ENCODE measurements around the gene RHBDD1. TPM values are rescaled to one million over a fixed set of nuclear protein-coding genes. Genes with fewer than 3 reads are reported as not detected.

RHBDD1 gene
- total and polyA plus RNA-seq, 2 donors from 2014 or later = 8.3 to 49.9 TPM

DNA sequence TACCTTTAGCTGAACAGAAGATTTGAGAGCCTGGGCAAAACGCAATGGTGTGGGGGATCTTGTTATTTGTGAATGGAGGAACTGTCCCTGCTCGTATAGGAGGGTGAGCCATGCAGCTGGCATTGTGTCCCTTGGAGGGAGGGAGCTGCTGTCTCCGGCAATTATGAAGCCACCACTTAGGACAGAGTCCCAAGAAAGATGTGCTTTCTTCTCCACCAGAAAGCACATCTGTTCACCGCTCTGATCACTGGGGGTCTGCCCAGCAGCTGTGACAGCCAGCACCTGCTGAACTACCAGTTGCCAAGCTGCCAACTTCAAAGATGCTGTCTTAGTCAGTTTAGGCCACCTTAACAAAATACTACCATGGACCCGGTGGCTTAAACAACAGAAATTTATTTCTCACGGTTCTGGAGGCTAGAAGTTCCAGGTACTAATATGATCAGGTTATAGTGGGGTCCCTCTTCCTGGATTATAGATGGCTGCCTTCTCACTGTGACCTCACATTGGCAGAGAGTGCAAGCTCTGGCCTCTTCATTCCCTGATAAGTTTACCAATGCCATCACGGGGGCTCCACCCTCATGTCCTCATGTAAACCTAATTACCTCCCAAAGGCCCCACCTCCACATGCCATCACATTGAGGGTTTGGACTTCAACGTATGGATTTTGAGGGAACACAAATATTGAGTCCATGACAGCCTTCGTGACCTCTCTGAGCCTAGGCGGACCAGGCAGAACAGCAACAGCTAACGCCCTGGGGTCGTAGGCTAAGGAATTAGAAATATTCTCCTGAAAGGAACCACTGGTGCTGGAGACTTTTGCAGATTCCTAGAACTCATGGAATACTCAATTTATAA is 148.3 kb downstream of the RHBDD1 start:
- Histone ChIP-seq H3K36me3 (ENCODE audit: control insufficient read depth in 2 of 3, insufficient read depth in 3 of 3, low read length in 3 of 3) (no peaks in the 10 kb centered on the region), H3K9ac (ENCODE audit: low read length in 3 of 3) (no peak overlapping the region), H3K9me3 (ENCODE audit: control insufficient read depth in 2 of 3, insufficient read depth in 1 of 3, low read length in 3 of 3) (no peaks in the 10 kb centered on the region), H3K27ac (ENCODE audit: low read depth in 2 of 2, low read length in 2 of 2) (no peak overlapping the region), H3K4me3 (ENCODE audit: low read length in 3 of 3) (no peak overlapping the region), H3K27me3 (ENCODE audit: control insufficient read depth, insufficient read depth, low read length) (no peaks in the 10 kb centered on the region), H3K4me1 (ENCODE audit: control insufficient read depth in 2 of 3, insufficient read depth in 2 of 3, low read depth in 1 of 3, low read length in 3 of 3) (peaks cover 0 to 5% (median 3%) of the 10 kb centered on the region in 3 donors)
- FAIRE-seq (no peak), DNase-seq (no peak)
- intact Hi-C loops (cut with DNase I) = no loop called here
- TF ChIP-seq, protein P1, sequence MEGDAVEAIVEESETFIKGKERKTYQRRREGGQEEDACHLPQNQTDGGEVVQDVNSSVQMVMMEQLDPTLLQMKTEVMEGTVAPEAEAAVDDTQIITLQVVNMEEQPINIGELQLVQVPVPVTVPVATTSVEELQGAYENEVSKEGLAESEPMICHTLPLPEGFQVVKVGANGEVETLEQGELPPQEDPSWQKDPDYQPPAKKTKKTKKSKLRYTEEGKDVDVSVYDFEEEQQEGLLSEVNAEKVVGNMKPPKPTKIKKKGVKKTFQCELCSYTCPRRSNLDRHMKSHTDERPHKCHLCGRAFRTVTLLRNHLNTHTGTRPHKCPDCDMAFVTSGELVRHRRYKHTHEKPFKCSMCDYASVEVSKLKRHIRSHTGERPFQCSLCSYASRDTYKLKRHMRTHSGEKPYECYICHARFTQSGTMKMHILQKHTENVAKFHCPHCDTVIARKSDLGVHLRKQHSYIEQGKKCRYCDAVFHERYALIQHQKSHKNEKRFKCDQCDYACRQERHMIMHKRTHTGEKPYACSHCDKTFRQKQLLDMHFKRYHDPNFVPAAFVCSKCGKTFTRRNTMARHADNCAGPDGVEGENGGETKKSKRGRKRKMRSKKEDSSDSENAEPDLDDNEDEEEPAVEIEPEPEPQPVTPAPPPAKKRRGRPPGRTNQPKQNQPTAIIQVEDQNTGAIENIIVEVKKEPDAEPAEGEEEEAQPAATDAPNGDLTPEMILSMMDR (IDR thresholded peaks at IDR 0.05; ENCODE audit: borderline replicate concordance, extremely low read depth, insufficient read depth) = no peak

DNA sequence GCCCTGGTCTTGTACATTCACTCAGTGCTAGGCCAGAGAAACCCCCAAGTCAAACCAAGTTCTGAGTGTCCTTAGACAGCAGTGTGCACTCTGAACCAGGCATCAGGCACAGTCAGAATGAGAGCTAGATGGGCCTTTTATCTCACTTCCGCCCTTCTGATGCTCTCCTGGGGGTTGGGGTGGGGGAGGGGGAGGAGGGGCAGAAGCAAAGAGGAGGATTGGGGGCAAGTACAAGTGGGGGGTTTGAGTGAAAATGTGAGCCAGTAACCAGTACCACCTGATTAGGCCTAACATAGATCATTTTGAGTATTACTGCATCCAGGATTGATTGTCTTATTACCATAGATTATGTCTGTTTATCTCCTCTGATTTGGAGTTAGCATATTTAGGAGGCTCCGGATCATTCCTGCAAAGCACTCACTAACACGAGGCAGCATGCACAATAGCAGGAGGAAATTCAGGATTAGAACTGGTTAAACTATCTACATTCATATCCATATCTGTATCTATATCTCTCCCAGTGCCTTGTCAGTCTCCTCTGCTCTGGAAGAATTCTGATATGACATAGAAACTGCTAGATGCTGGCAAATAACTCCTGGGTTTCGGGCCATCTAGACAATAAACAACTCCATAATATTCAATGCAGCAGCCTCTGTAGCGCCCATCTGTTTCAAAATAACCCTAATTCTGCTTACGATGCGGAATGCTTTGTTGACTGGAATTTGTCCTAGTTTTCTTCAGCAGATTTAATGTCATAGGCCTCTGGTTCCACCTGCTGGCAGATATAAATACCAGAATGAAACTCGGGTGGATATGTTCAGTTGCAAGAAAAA is 149.1 kb downstream of the RHBDD1 start:
- intact Hi-C loops (cut with DNase I) = no loop called here
- peak in 4 of 5 donors; percentile 50 to 93 (median 71) for DNase-seq
- Histone ChIP-seq H3K9ac (ENCODE audit: low read length in 3 of 3) (peak overlapping the region in 1 of 3 donors; percentile 4), H3K36me3 (ENCODE audit: control insufficient read depth in 2 of 3, insufficient read depth in 3 of 3, low read length in 3 of 3) (no peaks in the 10 kb centered on the region), H3K27ac (ENCODE audit: low read depth in 2 of 2, low read length in 2 of 2) (peak overlapping the region in 1 of 2 donors; percentile 15), H3K4me1 (ENCODE audit: control insufficient read depth in 2 of 3, insufficient read depth in 2 of 3, low read depth in 1 of 3, low read length in 3 of 3) (peaks cover 0 to 5% (median 3%) of the 10 kb centered on the region in 3 donors), H3K27me3 (ENCODE audit: control insufficient read depth, insufficient read depth, low read length) (no peaks in the 10 kb centered on the region), H3K9me3 (ENCODE audit: control insufficient read depth in 2 of 3, insufficient read depth in 1 of 3, low read length in 3 of 3) (no peaks in the 10 kb centered on the region), H3K4me3 (ENCODE audit: low read length in 3 of 3) (no peak overlapping the region)
- FAIRE-seq = peak; percentile 94
- TF ChIP-seq, protein P1 (IDR thresholded peaks at IDR 0.05; ENCODE audit: borderline replicate concordance, extremely low read depth, insufficient read depth) = peak; percentile 65

DNA sequence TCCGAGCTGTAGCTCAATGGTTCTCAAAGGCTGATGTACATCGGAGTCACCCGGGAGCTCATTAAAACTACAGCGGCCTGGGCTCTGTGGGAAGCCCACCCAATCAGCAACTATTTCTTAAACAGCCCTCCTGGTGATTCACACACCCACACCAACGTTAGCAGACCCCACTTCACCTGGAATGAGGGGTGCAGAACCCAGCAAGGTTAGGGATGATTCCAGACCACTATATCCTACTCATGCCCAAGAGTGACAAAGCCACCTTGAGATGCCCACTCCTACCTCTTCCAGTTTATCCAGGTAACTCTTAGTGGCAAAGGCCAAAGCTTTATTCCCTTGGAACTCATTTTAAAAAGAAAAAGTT is 149.7 kb downstream of the RHBDD1 start:
- intact Hi-C loops (cut with DNase I) = no loop called here
- H3K27ac ChIP-seq (ENCODE audit: low read depth in 2 of 2, low read length in 2 of 2) = no peak overlapping the region

More for the DNA sequence above, 149.7 kb downstream of the RHBDD1 start:
- Histone ChIP-seq H3K9ac (ENCODE audit: low read length in 3 of 3) (no peak overlapping the region), H3K4me1 (ENCODE audit: control insufficient read depth in 2 of 3, insufficient read depth in 2 of 3, low read depth in 1 of 3, low read length in 3 of 3) (peaks cover 0 to 5% (median 3%) of the 10 kb centered on the region in 3 donors), H3K4me3 (ENCODE audit: low read length in 3 of 3) (no peak overlapping the region), H3K9me3 (ENCODE audit: control insufficient read depth in 2 of 3, insufficient read depth in 1 of 3, low read length in 3 of 3) (no peaks in the 10 kb centered on the region), H3K36me3 (ENCODE audit: control insufficient read depth in 2 of 3, insufficient read depth in 3 of 3, low read length in 3 of 3) (no peaks in the 10 kb centered on the region), H3K27me3 (ENCODE audit: control insufficient read depth, insufficient read depth, low read length) (no peaks in the 10 kb centered on the region)
- TF ChIP-seq, protein P1 (IDR thresholded peaks at IDR 0.05; ENCODE audit: borderline replicate concordance, extremely low read depth, insufficient read depth) = no peak
- DNase-seq (no peak), FAIRE-seq (no peak)

Measured in kidney (tissue), 14 donors.